HepG2 (cell line): ENCODE results near the gene ZNF621. TPM values are rescaled to one million over a fixed set of nuclear protein-coding genes. Genes with fewer than 3 reads are reported as not detected.

ENCODE experiments used
- KDM2A ChIP-seq: sonication (generic); formaldehyde crosslinking; IDR thresholded peaks from 2 replicates; pipeline ENCODE4 v1.4.0; 2020; ENCODE audit warnings: low read depth, missing genetic modification reagents, borderline replicate concordance
- MXD4 ChIP-seq: IDR thresholded peaks from 2 replicates; pipeline ENCODE4 v1.6.1; 2016; ENCODE audit warnings: mild to moderate bottlenecking, missing biosample characterization, missing genetic modification reagents
- SMAD3 ChIP-seq: sonication (generic); formaldehyde crosslinking; IDR thresholded peaks from 2 replicates; pipeline ENCODE4 v1.4.0; 2020; ENCODE audit warnings: missing genetic modification reagents
- SP5 ChIP-seq: IDR thresholded peaks from 2 replicates; pipeline ENCODE4 v1.6.1; 2016; ENCODE audit warnings: low read depth, borderline replicate concordance
- TRIM24 ChIP-seq: sonication (generic); formaldehyde crosslinking; IDR thresholded peaks from 2 replicates; pipeline ENCODE4 v1.8.0; 2022; ENCODE audit warnings: mild to moderate bottlenecking, missing genetic modification reagents
- ZFP90 ChIP-seq: sonication (generic); formaldehyde crosslinking; IDR thresholded peaks from 2 replicates; pipeline ENCODE4 v1.8.0; 2022; ENCODE audit warnings: missing genetic modification reagents, mild to moderate bottlenecking, inconsistent platforms, borderline replicate concordance
- polyA plus RNA-seq, 8 experiments: library from polyadenylated mRNA; depleted of rRNA in 3 of 8; stranded (reverse) in 7 of 8; unstranded in 1 of 8; fragments of >200 nt; fragmentation: Illumina TruSeq in 4 of 8; extraction: Trizol in 4 of 8; gene quantifications; 2 replicates each; pipeline versions ENCODE4 v1.2.1 to v1.2.3, GENCODE V29; 2011 to 2016; ENCODE audit warnings: low read depth in 4 of 8, missing spikeins in 1 of 8, mixed read lengths in 1 of 8; ENCODE audit not compliant: insufficient read depth in 1 of 8
- total RNA-seq, 5 experiments: library from RNA; depleted of rRNA; stranded (reverse); fragments of >200 nt; fragmentation: Illumina TruSeq; extraction: Trizol; gene quantifications; 2 replicates each; pipeline ENCODE4 v1.2.3, GENCODE V29; 2016; ENCODE audit warnings: low read depth in 1 of 5
- TF ChIP-seq, protein P1 (sequence below): sonication (generic); formaldehyde crosslinking; IDR thresholded peaks from 2 replicates; pipeline ENCODE4 v1.4.0; 2020; ENCODE audit warnings: missing genetic modification reagents, mild to moderate bottlenecking, borderline replicate concordance
- TF ChIP-seq, protein P2 (sequence below): IDR thresholded peaks from 2 replicates; pipeline ENCODE4 v1.6.1; 2016; ENCODE audit warnings: missing compliant biosample characterization, missing genetic modification reagents, borderline replicate concordance
- TF ChIP-seq, protein P3 (sequence below): IDR thresholded peaks from 2 replicates; pipeline ENCODE4 v1.6.1; 2016
- TF ChIP-seq, protein P4 (sequence below), 2 experiments: fragments of 450-650 bp in 1 of 2; sonication (generic) in 1 of 2; formaldehyde crosslinking in 1 of 2; IDR thresholded peaks; 2 replicates each; pipeline versions ENCODE4 v1.6.1 to v1.8.0; 2016 to 2022; ENCODE audit warnings: antibody characterized with exemption in 1 of 2, mild to moderate bottlenecking in 1 of 2, missing genetic modification reagents in 1 of 2
- TF ChIP-seq, protein P5 (sequence below): IDR thresholded peaks from 2 replicates; pipeline ENCODE4 v1.6.1; 2016; ENCODE audit warnings: control low read depth

Gene ZNF621
- total and polyA plus RNA-seq, 2 of the 13 experiments (the other 11 are each of a cell fraction or from before 2014, with no cell fraction given): 13.2 to 14.9 TPM

DNA sequence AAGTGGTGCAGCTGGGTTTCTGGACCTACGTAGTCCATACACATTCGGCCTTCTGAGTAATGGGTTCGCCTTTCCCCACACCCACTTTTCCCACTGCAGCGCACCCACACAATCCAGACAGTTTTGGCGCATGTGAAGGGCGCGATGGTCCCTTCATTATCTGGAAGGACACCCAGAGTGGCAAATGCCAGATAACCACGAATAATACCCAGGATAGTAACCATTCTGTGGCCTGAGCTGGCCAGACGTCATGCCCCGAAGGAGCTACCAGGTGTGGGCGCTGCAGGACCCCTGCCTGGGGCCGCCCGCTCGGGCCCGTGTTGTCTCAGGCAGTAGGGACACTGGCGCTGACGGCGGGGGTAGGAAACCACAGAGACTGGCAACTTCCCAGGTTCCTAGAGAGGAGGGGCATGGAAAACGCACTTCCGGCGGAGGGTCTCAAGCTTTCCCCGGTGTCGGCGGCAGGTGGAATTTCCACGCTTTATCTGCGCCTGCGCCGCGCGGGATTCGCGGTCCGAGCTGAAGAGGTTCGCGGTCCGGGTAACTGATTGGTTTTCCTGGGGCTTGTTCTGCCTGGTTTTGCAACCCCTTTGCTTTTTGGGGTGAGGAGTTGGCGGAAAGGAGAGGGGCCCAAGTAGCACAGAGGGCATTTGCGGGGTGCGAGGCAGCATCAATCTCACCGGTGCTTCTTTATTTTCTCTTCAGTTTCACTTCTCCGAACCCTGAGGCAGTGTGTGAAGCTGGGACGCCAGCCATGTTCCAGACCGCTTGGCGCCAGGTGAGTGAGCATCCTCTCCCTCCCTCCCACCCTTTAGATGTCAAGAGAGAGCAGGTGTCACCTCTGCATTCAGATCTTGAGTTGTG lies 18.9 kb upstream of the ZNF621 start, which contains the start of gene ZNF620 (continued):
- TF ChIP-seq, protein P1, sequence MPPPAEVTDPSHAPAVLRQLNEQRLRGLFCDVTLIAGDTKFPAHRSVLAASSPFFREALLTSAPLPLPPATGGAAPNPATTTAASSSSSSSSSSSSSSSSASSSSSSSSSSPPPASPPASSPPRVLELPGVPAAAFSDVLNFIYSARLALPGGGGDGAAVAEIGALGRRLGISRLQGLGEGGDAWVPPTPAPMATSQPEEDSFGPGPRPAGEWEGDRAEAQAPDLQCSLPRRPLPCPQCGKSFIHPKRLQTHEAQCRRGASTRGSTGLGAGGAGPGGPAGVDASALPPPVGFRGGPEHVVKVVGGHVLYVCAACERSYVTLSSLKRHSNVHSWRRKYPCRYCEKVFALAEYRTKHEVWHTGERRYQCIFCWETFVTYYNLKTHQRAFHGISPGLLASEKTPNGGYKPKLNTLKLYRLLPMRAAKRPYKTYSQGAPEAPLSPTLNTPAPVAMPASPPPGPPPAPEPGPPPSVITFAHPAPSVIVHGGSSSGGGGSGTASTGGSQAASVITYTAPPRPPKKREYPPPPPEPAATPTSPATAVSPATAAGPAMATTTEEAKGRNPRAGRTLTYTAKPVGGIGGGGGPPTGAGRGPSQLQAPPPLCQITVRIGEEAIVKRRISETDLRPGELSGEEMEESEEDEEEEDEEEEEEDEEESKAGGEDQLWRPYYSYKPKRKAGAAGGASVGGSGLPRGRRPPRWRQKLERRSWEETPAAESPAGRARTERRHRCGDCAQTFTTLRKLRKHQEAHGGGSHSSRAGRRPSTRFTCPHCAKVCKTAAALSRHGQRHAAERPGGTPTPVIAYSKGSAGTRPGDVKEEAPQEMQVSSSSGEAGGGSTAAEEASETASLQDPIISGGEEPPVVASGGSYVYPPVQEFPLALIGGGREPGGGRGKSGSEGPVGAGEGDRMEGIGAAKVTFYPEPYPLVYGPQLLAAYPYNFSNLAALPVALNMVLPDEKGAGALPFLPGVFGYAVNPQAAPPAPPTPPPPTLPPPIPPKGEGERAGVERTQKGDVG (CRISPR knock-in tag): peak; percentile 83; the same call in 1 of the 2 replicates
- no peak for TF ChIP-seq SP5 (CRISPR knock-in tag)
- peak; percentile 87 for TF ChIP-seq KDM2A (CRISPR knock-in tag)
- TF ChIP-seq, protein P2, sequence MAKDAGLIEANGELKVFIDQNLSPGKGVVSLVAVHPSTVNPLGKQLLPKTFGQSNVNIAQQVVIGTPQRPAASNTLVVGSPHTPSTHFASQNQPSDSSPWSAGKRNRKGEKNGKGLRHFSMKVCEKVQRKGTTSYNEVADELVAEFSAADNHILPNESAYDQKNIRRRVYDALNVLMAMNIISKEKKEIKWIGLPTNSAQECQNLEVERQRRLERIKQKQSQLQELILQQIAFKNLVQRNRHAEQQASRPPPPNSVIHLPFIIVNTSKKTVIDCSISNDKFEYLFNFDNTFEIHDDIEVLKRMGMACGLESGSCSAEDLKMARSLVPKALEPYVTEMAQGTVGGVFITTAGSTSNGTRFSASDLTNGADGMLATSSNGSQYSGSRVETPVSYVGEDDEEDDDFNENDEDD (CRISPR knock-in tag): peak; percentile 80
- TF ChIP-seq, protein P3, sequence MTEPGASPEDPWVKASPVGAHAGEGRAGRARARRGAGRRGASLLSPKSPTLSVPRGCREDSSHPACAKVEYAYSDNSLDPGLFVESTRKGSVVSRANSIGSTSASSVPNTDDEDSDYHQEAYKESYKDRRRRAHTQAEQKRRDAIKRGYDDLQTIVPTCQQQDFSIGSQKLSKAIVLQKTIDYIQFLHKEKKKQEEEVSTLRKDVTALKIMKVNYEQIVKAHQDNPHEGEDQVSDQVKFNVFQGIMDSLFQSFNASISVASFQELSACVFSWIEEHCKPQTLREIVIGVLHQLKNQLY (CRISPR knock-in tag): 0 out of 2 replicates have a peak, but pooled peaks have one; percentile 35
- TF ChIP-seq SMAD3 (CRISPR knock-in tag): 0 out of 2 replicates have a peak, but pooled peaks have one; percentile 47
- TF ChIP-seq ZFP90: peak; percentile 37; the same call in 1 of the 2 replicates
- TF ChIP-seq, protein P4, sequence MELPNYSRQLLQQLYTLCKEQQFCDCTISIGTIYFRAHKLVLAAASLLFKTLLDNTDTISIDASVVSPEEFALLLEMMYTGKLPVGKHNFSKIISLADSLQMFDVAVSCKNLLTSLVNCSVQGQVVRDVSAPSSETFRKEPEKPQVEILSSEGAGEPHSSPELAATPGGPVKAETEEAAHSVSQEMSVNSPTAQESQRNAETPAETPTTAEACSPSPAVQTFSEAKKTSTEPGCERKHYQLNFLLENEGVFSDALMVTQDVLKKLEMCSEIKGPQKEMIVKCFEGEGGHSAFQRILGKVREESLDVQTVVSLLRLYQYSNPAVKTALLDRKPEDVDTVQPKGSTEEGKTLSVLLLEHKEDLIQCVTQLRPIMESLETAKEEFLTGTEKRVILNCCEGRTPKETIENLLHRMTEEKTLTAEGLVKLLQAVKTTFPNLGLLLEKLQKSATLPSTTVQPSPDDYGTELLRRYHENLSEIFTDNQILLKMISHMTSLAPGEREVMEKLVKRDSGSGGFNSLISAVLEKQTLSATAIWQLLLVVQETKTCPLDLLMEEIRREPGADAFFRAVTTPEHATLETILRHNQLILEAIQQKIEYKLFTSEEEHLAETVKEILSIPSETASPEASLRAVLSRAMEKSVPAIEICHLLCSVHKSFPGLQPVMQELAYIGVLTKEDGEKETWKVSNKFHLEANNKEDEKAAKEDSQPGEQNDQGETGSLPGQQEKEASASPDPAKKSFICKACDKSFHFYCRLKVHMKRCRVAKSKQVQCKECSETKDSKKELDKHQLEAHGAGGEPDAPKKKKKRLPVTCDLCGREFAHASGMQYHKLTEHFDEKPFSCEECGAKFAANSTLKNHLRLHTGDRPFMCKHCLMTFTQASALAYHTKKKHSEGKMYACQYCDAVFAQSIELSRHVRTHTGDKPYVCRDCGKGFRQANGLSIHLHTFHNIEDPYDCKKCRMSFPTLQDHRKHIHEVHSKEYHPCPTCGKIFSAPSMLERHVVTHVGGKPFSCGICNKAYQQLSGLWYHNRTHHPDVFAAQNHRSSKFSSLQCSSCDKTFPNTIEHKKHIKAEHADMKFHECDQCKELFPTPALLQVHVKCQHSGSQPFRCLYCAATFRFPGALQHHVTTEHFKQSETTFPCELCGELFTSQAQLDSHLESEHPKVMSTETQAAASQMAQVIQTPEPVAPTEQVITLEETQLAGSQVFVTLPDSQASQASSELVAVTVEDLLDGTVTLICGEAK (IDR thresholded peaks at IDR 0.05): no peak
- TF ChIP-seq, protein P4 (CRISPR knock-in tag; IDR thresholded peaks at IDR 0.05): peak; percentile 72
- TF ChIP-seq MXD4 (CRISPR knock-in tag): no peak; the same call in 1 of the 2 replicates
- TF ChIP-seq, protein P5, sequence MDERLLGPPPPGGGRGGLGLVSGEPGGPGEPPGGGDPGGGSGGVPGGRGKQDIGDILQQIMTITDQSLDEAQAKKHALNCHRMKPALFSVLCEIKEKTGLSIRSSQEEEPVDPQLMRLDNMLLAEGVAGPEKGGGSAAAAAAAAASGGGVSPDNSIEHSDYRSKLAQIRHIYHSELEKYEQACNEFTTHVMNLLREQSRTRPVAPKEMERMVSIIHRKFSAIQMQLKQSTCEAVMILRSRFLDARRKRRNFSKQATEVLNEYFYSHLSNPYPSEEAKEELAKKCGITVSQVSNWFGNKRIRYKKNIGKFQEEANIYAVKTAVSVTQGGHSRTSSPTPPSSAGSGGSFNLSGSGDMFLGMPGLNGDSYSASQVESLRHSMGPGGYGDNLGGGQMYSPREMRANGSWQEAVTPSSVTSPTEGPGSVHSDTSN (CRISPR knock-in tag): no peak
- no peak for TF ChIP-seq TRIM24 (CRISPR knock-in tag)
